AG04450 (cell line): ENCODE measurements around the gene CFAP206. TPM values are rescaled to one million over a fixed set of nuclear protein-coding genes. Genes with fewer than 3 reads are reported as not detected.

ENCODE experiments used
- CTCF ChIA-PET: fragments of 300-600, 350-600 bp; formaldehyde crosslinking; extraction: SDS; loops from one replicate; lab custom pipeline; 2022; ENCODE audit warnings: antibody characterized with exemption, inconsistent platforms; lab: Charles Lee
- POLR2A ChIA-PET: fragments of 350-600 bp; formaldehyde crosslinking; extraction: SDS; loops from one replicate; lab custom pipeline; 2021; ENCODE audit warnings: antibody characterized with exemption, inconsistent platforms; lab: Yijun Ruan, JAX
- DNase-seq: peaks from one replicate; pipeline ENCODE4 v3.0.0-alpha.2; 2011; ENCODE audit warnings: low read depth, low spot score
- H3K27ac ChIP-seq: one replicate; pipeline ENCODE4 v1.5.1; 2012; ENCODE audit warnings: low read depth, low read length, control low read depth
- H3K27me3 ChIP-seq: one replicate; pipeline ENCODE4 v1.6.0; 2012; ENCODE audit warnings: low read length; ENCODE audit not compliant: control insufficient read depth, insufficient read depth
- H3K4me3 ChIP-seq: 2 replicates; pipeline ENCODE4 v1.5.1; 2011; ENCODE audit warnings: mild to moderate bottlenecking, low read depth, low read length, control low read depth
- H3K9me3 ChIP-seq: 2 replicates; pipeline ENCODE4 v1.5.1; 2012; ENCODE audit warnings: low read length; ENCODE audit not compliant: control insufficient read depth, insufficient read depth
- polyA plus RNA-seq: library from polyadenylated mRNA; depleted of rRNA; stranded (reverse); fragments of >200 nt; gene quantifications from 2 replicates; pipeline ENCODE4 v1.2.3, GENCODE V29; 2011
- TF ChIP-seq, protein P1 (sequence below): IDR thresholded peaks from 2 replicates; pipeline ENCODE4 v1.5.1; 2011; ENCODE audit warnings: low read depth, low read length, control low read depth, inconsistent platforms

CFAP206 gene
- polyA plus RNA-seq, 1 experiment: 0.11 TPM

DNA sequence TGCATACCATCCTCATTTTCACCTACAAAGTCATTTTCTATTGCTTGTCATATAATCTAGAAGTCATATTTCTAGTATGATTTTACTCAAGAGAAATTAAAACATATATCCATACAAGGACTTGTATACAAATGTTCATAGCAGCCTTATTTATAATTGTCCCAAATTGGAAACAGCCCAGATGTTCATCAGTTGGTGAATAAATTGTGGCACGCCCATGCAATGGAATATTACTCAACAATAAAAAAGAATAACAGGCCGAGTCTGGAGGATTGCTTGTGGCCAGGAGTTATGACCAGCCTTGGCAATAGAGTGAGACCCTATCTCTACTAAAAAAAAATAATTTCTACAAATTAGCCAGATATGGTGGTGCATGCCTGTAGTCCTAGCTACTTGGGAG lies 34.4 kb upstream of the CFAP206 start:
- H3K27ac ChIP-seq: no peak overlapping the region
- POLR2A ChIA-PET: no interaction called here

DNA sequence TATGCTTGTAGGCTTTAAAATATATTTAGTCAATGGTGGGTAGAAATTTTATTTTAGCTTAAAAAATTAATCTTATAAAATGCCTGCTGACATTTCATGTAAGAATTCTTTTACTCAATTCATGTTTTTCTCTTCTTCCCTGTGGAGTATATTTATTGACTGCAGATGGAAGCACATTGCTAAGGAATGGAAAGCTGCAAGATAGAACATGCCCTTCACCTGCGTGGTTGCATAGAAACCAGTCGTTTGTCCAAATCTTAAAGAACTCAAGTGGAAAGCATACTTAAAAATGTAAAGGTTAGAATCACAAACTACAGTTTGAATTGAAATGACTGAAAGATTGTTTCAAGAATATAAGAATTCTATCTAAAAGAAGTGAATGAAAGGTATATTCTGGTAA lies 32.5 kb upstream of the CFAP206 start:
- H3K4me3 ChIP-seq: no peak overlapping the region
- no peaks in the 10 kb centered on the region for H3K9me3 ChIP-seq
- H3K27me3 ChIP-seq: no peaks in the 10 kb centered on the region
- H3K27ac ChIP-seq: no peak overlapping the region
- TF ChIP-seq, protein P1, sequence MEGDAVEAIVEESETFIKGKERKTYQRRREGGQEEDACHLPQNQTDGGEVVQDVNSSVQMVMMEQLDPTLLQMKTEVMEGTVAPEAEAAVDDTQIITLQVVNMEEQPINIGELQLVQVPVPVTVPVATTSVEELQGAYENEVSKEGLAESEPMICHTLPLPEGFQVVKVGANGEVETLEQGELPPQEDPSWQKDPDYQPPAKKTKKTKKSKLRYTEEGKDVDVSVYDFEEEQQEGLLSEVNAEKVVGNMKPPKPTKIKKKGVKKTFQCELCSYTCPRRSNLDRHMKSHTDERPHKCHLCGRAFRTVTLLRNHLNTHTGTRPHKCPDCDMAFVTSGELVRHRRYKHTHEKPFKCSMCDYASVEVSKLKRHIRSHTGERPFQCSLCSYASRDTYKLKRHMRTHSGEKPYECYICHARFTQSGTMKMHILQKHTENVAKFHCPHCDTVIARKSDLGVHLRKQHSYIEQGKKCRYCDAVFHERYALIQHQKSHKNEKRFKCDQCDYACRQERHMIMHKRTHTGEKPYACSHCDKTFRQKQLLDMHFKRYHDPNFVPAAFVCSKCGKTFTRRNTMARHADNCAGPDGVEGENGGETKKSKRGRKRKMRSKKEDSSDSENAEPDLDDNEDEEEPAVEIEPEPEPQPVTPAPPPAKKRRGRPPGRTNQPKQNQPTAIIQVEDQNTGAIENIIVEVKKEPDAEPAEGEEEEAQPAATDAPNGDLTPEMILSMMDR: no peak
- ChIA-PET POLR2A (no interaction called here), CTCF (no interaction called here)
- no peak for DNase-seq

More for the DNA sequence above, 34.4 kb upstream of the CFAP206 start:
- Histone ChIP-seq H3K9me3 (0 out of 2 replicates have a peak, but pooled peaks cover 3% of the 10 kb centered on the region), H3K27me3 (no peaks in the 10 kb centered on the region), H3K4me3 (no peak overlapping the region)
- TF ChIP-seq, protein P1: no peak
- CTCF ChIA-PET: no interaction called here
- DNase-seq: no peak

DNA sequence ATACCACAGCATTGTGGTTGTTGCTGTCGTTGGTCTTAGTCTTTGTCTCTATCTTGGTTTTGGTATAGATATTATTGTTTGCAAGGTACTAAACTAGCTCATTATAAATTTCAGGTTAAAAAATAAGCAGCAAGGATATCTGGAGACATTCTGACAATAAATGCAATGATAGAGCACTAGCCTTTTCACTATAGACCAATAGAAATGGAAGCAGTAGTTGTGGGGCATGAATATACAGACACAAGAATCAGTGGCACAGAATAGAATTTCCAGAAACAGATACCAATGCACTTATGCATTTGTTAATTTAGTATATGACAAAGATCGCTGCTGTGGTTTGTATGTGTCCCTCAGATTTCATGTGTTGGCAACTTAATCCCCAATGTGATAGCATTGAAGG lies 31.1 kb upstream of the CFAP206 start:
- H3K27ac ChIP-seq: no peak overlapping the region
- H3K9me3 ChIP-seq: no peaks in the 10 kb centered on the region
- DNase-seq: no peak
- TF ChIP-seq, protein P1: no peak
- no peak overlapping the region for H3K4me3 ChIP-seq
- H3K27me3 ChIP-seq: no peaks in the 10 kb centered on the region
- CTCF ChIA-PET: interaction anchor here (0.6 kb wide), 1 partner anchor 310 kb away, joined by 3 read pairs; no protein-coding TSS in a partner anchor
- POLR2A ChIA-PET: no interaction called here

DNA sequence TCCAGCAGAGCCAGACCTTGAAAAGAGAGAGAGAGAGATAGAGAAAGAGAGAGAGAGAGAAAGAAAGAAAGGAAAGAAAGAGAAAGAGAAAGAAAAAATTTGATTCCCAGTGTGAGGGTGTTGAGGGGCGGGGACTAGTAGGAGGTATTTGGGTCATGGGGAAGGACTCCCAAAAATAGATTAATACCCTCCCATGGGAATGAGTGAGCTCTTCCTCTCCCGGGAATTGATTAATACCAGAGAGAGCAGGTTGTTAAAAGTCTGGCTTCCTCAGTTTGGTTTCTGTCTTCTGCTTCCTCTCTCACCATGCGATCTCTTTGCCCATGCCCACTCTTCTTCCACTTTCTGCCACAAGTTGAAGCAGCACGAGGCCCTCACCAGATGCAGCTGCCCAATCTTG lies 28.8 kb upstream of the CFAP206 start:
- ChIA-PET POLR2A (no interaction called here), CTCF (interaction anchor here (1.8 kb wide), 1 partner anchor 14 kb away, joined by 7 read pairs; no protein-coding TSS in a partner anchor)
- H3K4me3 ChIP-seq: no peak overlapping the region
- H3K9me3 ChIP-seq: no peaks in the 10 kb centered on the region
- TF ChIP-seq, protein P1: no peak
- no peak overlapping the region for H3K27ac ChIP-seq
- H3K27me3 ChIP-seq: no peaks in the 10 kb centered on the region
- DNase-seq: no peak

DNA sequence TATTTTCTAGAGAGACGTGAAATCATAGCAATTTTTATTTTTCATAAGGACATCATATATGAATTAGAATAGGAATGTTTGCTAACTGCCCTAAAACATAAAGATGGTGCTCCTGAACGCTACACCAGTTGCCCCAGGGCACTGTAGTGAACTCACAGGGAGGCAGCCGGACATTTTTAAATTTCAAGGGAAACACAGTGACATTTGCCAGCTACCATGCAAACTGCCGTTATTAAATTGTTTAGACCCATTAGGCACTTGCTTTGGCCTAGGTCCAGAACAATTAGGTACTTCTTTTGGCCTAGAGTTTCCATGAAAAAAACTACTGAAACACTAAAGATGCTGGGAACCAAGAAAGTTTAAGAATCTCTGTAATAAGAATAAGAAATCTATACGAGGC lies 24.9 kb upstream of the CFAP206 start:
- CTCF ChIA-PET: interaction anchor here (0.6 to 1.3 kb wide), 2 partner anchors 11 to 316 kb away, joined by 3 read pairs; no protein-coding TSS in a partner anchor
- no peak overlapping the region for H3K27ac ChIP-seq
- no peak overlapping the region for H3K4me3 ChIP-seq
- TF ChIP-seq, protein P1: no peak
- no peak for DNase-seq
- POLR2A ChIA-PET: no interaction called here
- H3K27me3 ChIP-seq: no peaks in the 10 kb centered on the region
- no peaks in the 10 kb centered on the region for H3K9me3 ChIP-seq
